Colon (tissue), 2 donors: ENCODE measurements around the gene STX1A.
"Not testable (repeated sequence)": the region's sequence is repeated elsewhere in the genome, so short reads cannot be mapped to it uniquely, and the experiment has no call there.

ENCODE experiments used
- FAIRE-seq: peaks from 2 replicates; lab custom pipeline; 2012; peaks lifted over from hg19 to GRCh38; lab: Jason Lieb, UNC
- donor health status: control.
- donor health status: control.

STX1A gene

DNA sequence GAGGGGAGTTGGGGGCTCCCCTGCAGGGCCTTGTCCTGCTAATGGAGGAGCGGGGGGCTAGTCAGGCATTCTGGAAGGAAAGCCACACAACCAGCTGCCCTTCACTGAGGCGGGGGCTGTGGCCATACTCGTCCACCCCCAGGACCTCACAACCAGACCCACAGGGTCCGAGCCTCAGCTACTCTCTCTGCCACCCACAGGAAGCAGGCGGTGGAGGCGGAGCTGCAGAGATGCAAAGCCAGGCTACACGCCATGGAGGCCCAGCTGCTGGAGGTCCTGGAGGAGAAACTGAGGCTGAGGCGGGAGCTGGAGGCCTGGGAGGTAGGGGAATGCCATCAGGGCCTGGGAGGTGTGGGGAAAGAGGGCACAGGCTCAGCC, 16.0 kb upstream of the STX1A start:
- FAIRE-seq, result no peak

DNA sequence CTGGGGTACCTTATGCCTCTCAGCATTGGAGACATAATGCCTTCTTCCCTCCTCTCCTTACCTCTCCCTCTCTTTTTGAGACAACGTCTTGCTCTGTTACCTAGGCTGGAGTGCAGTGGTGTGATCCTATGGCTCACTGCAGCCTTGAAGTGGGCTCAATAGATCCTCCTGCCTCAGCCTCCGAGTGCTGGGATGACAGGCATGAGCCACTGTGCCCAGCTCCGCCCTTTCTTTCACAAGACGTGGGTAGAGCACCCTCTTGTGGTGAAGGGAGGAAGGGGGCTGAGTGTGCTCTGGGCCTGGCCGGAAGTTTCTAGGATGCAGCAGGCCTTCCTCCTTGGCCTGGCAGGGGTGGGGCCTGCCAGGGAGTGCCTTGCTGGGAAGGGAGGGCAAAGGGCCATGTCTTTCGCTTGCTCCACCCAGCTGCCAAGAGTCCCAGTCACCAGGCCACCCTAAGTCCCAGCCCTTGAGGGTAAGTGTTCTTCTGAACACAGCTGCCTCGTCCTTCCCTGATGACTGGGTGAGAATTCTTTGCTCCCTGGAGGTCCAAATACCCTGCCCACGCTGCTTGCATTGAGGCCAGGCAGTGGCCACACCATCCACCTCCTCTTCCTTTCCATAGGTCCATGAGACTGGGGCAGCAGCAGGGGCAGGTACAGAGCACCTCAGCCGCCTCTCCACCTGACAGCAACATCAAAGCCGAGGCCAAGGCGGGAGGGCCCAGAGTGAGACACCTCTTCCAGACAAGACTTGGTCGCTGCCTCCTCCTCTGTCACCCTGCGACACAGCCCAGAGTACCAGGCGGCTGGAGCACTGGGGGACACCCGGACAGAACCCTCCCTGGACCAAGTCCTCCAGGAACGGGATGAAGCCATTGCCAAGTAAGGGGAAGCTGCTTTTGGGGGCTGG, 15.4 kb upstream of the STX1A start:
- FAIRE-seq, result no peak

DNA sequence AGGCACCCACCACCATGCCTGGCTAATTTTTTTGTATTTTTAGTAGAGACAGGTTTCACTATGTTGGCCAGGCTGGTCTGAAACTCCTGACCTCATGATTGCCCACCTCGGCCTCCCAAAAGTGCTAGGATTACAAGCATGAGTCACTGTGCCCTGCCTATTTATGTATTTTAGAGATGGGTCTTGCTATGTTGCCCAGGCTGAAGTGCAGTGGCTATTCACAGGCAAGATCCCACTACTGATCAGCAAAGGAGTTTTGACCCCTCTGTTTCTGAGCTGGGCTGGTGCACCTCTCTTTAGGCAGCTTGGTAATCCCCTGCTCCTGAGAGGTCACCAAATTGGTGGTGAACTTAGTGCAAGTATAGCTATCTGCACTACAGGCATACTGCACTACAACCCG, 12.9 kb upstream of the STX1A start:
- FAIRE-seq, result no peak

- no peak for FAIRE-seq
Measured at GRCh38 chr7:73730485-73730884, 11.0 kb upstream of the STX1A start.

GRCh38 chr7:73728551-73728950, 9.1 kb upstream of the STX1A start:
- FAIRE-seq, result no peak

DNA sequence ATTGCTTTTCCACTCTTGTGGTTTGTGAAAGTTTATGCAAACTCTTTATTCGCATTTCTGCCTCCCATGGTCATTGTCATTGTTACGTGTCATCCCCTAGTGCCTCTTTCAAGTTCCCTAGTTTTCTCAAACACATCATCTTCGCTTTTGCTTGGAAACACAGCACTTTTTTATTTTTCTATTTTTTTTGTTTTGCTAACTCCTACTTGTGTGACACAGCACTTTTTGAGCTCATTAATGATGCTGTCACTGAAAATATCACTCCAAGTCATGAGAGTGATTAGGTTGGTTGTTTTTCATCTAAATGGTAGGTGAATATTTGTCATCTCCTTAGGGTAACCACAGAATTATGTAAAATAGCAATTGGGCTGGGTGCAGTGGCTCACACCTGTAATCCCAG, 8.5 kb upstream of the STX1A start:
- FAIRE-seq, result no peak

DNA sequence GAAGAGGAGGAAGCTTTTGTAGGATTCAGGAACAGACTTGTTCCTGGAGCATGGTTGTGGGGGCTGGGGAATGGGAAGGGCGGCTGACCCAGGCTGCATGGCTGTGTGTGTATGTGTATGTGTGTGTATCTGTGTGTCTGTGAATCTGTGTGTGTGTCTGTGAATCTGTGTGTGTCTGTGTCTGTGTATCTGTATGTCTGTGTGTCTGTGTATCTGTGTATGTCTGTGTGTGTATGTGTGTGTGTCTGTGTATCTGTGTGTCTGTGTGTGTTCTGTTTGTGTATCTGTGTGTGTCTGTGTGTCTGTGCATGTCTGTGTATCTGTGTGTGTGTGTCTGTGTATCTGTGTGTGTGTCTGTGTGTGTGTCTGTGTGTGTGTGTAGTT, 6.6 kb upstream of the STX1A start:
- no peak for FAIRE-seq

DNA sequence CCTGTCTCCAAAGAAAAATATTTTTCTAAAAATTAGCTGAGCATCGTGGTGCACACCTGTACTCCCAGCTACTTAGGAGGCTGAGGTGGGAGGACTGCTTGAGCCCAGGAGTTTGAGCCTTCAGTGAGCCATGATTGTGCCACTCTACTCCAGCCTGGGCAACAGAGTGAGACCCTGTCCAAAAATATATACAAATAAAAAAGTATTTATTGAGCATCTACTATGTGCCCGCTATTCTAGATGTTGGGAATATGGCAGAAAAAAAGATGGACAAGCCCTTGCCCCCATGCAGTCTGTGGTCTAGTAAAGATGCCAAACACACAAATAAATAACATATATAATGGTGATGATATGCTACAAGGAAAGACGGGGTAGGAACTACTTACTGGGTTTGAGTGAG, 4.3 kb upstream of the STX1A start:
- FAIRE-seq, result no peak

DNA sequence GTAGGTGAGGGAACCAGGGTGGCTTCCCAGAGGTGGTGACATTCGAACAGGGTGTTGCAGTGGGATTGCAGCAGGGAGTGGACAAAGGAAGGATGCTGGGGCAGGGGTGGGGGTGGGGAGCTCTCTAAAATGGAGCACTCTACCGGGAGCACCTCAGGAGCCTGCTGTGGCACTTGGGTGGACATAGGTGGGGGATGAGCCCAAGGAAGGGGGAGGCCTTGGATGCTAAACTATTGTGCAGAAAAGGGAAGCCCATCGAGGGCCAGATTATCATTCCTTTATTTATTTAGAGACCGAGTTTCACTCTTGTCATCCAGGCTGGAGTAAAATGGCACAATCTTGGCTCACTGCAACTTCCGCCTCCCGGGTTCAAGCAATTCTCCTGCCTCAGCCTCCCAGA, 3.3 kb upstream of the STX1A start:
- FAIRE-seq, result no peak

GRCh38 chr7:73722182-73722581, 2.7 kb upstream of the STX1A start:
- FAIRE-seq, result not testable (repeated sequence)

GRCh38 chr7:73721377-73721817, 1.9 kb upstream of the STX1A start:
- no peak for FAIRE-seq

DNA sequence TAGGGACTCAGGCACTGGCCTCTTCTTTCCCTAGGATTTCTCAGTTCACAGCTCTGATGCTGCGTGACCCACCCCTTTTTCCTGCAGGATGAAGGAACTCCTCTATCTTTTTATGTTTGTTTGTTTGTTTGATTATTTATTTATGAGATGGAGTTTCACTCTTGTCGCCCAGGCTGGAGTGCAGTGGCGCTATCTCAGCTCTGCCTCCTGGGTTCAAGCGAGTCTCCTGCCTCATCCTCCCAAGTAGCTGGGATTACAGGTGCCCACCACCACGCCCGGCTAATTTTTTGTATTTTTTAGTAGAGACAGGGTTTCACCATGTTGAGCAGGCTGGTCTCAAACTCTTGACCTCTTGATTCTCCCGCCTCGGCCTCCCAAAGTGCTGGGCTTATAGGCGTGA, 974 bp upstream of the STX1A start:
- FAIRE-seq, result not testable (repeated sequence)

DNA sequence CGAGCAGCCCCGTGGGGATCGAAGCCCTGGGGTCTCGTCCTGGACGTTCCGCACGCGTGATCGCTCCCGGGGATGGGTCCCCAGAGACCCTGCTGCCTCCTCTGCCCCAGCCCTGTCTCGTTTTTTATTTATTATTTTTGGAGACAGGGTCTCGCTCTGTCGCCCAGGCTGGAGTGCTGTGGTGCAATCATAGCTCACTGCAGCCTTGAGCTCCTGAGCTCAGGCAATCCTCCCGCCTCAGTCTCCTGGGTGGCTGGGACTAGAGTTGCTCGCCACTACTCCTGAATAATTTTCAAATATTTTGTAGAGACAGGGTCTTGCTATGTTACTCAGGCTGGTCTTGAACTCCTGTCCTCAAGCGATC, 319 bp upstream of the STX1A start:
- FAIRE-seq, result no peak

- no peak for FAIRE-seq
Measured at GRCh38 chr7:73718438-73718881, 1.0 kb downstream of the STX1A start.

DNA sequence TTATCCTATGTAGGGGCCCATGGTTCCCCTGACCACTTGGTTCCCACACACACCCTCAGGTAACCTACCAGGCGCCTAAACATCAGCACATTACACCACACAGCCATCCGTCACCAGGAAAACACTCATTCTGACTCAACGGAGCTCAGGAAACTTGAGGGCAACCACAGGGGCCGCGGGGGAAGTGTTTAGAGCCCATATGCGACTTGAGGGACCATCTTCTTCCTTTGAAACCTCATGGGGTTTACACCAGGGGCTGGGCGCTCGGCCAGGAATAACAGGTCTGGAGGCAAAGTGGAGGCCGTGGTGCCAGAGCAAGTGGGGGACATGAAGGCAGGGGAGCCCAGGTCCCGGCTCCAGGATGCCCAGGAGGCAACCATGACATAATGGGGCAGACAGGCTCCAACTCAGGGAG, 1.5 kb downstream of the STX1A start:
- FAIRE-seq, result no peak

GRCh38 chr7:73717025-73717807, 2.3 kb downstream of the STX1A start:
- no peak for FAIRE-seq

- FAIRE-seq, result no peak
Measured at GRCh38 chr7:73716318-73716890, 3.1 kb downstream of the STX1A start.

DNA sequence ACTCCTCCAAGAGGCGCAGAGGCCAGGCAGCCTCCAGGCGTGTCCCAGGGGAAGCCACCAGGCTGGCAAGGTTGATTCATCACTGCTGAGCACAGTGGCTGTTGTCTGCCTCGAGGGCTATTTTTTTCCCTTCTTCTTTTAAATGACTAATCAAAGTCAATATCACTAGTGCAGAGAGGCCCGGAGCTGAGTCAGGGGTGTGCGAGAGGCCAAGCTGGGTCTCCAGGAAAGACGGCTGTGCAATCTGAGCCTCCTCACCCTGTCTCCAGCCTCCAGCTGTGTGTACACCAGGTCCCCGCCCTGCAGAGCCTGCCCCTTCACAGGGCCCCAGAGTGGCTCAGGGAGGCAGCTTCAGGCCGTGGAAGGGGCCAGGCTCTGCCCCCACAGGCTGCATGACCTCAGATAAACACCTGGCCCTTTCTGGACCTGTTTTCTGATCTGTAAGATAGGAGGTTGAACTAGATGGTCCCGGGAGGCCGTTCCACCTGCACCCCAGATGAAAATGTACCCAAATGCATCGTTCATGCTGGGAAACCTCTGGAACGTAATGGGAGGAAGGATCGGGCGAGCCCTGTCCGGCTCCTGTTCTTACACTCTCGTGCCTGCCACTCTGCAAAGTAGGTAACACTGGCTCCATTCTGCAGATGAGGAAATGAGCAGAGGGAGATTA, 3.7 kb downstream of the STX1A start:
- no peak for FAIRE-seq

- not testable (repeated sequence) for FAIRE-seq
Measured at GRCh38 chr7:73713319-73713718, 6.2 kb downstream of the STX1A start.

DNA sequence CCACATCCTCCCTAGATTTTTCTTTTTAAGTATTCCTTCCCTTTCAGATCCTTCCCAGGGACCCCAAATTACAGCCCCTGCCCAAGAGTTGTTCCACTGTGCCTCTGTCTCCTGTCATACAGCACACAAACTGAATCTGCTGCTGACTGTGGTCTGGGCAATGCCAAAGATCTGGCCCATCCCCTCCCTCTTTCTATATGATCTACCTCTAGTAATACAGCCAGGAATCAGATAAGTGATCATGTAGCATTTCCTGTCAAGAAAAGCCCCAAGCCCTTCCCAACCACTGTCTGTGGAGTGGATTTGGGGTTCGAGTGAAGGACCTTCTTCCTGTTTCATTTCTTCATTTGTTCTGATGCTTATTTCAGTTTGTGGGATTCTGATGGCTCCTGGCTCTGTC, 6.7 kb downstream of the STX1A start:
- FAIRE-seq, result no peak

GRCh38 chr7:73708961-73709549, 10.4 kb downstream of the STX1A start:
- FAIRE-seq, result no peak

DNA sequence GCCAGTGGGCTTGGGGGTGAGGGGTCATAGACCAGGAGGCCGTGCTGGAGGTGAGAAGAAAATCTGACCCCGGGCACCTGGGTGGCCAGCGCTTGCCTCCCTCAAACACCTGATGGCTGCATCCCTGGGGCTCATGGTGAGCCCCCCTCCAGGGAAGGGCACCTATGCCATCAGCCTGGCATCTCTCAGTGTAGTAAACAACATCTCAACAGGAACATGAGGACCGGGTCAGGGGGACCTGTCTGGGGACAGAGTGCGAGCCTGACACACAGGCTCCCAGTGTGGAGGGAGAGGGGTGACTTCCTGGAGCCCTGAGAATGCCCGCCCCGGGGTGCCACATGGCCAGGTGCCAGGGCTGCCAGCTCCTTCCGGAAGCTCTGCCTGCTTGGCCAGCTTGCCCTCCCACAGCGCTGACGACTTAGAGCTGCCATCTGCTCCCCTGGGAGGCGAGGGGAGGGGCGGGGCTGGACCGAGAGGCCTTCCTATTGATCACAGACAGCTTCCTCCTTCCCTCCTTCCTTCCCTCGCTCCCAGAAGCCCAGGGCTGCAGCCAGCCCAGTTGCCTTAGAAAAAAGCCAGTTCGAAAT, 12.3 kb downstream of the STX1A start:
- no peak for FAIRE-seq
